Measurements from ENCODE around the gene WEE2.
"Not testable (repeated sequence)": the region's sequence is repeated elsewhere in the genome, so short reads cannot be mapped to it uniquely, and the experiment has no call there.

WEE2 gene

GRCh38 chr7:141708351-141708750 lies at the start of gene WEE2:
Gene WEE2, plus strand, starts transcription at chr7:141708353. Its CDS starts 406 bp downstream, at chr7:141708759.
- no peak for DNase-seq

DNA sequence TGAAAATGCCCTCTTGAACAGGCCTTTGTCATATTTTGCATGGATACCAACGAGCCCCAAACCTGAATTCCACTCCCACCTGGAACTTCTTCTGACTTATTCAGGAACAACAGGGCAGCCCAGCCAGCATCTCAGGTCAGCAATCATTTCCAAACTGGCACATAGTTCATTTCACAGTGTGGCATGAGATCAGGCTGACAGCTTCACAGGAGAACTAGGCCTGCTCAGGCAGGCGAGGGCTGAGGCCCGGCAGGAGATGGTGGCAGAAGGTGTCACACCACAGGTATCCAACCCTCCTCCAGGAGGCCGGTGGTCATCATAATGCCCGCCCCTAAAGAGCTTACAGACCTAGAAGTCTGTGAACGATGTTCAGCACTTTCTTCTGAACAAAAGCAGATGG lies 48.7 kb upstream of the WEE2 start:
- DNase-seq: no peak

GRCh38 chr7:141660259-141660658 lies 47.9 kb upstream of the WEE2 start:
- no peak for DNase-seq

GRCh38 chr7:141663081-141663849 lies 44.9 kb upstream of the WEE2 start:
- no peak for DNase-seq

DNA sequence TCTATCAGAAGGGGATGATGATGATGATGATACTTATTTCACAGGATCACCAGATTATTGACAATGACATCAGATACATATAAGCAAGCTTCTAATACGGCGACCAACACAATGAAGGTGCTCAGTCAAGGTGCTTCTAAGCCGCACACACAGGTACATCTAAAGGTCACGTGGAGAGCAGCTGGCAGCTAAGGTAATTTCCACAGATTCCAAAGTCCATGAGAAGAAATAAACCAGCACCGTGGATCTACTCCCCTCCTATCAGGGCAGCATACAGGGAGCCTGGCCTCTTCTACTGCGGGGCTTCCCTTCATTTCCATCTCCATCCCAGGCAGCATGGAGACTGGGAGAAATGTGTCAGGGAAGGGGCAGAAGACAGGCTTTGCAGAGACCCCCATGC lies 43.7 kb upstream of the WEE2 start:
- DNase-seq: no peak

- DNase-seq: no peak
Measured at GRCh38 chr7:141665208-141666035, 42.7 kb upstream of the WEE2 start.

DNA sequence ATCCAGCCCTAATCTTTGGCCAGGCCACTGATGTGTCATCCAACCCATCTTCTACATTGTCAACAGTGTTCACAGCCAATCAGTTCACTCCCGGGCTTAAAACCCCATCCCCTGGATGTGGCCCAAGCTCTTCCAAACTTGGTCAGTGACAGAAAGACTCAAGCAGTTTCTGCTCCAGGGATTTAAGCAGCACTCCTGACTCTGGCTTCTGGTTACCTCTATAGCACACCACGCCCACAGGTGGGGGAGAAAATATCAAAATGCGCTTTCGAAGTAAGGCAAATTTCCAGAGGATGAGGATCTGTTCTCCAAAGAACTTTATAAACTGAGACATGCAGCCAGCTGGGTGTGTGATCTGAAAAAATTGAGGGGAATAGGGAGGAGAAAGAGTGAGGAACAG lies 42.1 kb upstream of the WEE2 start:
- DNase-seq: no peak

- DNase-seq: no peak
Measured at GRCh38 chr7:141668853-141669252, 39.3 kb upstream of the WEE2 start.

DNA sequence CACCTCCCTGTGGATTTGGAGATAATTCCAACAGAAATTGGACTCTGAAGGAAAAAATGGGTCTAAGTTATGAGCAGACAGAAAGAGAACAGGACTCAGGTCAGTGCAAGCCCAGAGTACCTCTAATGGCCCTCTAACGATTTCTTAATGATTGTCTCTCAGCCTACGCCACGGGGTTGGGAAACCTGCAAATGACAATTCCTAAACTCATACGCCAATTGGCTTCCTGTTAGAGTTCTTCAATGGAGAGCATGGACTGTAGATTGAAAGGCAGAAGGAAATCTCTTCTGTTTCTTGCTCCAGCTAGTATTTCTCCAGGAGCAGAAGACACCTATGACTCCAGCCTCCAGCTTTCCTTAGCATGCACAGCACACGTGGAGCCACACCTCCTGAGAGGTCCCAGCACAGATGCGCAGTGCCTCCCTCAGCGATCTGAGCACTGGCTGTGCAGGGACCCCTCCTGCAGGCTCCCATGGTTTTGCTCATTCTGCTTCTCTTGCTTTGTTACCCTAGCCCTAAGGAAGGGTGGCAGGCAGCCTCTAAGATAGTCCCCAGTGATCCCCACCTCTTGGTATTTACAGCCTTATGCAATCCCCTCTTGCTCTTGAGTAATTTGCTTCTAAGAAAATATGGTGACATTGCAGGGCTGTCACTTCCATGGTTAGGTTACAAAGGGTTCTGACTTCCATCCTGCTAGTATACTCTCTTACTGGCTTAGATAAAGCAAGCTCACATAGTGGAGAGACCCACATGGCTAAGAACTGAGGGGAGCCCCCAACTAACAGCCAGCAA lies 36.3 kb upstream of the WEE2 start:
- DNase-seq: no peak

- DNase-seq: no peak
Measured at GRCh38 chr7:141673346-141673745, 34.8 kb upstream of the WEE2 start.

- no peak for DNase-seq
Measured at GRCh38 chr7:141674171-141674671, 33.9 kb upstream of the WEE2 start.

DNA sequence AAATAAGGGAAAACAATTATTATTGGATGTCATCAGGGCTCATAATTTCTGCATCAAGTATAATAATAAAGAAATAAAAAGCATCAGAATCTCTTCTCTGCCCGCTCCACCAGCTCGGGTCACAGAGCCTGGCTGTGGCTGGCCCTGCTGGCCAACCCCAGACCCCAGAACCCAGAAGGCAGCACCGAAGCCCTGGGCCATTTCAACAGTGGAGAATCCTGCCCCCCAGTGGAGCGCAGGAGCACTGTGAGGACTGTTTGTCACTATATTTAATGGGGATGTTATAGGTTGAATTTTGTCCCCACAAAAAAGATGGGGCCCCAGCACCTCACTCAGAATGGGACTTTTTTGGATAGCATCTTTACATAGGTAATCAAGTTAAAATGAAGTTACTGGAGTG lies 33.5 kb upstream of the WEE2 start:
- no peak for DNase-seq

DNA sequence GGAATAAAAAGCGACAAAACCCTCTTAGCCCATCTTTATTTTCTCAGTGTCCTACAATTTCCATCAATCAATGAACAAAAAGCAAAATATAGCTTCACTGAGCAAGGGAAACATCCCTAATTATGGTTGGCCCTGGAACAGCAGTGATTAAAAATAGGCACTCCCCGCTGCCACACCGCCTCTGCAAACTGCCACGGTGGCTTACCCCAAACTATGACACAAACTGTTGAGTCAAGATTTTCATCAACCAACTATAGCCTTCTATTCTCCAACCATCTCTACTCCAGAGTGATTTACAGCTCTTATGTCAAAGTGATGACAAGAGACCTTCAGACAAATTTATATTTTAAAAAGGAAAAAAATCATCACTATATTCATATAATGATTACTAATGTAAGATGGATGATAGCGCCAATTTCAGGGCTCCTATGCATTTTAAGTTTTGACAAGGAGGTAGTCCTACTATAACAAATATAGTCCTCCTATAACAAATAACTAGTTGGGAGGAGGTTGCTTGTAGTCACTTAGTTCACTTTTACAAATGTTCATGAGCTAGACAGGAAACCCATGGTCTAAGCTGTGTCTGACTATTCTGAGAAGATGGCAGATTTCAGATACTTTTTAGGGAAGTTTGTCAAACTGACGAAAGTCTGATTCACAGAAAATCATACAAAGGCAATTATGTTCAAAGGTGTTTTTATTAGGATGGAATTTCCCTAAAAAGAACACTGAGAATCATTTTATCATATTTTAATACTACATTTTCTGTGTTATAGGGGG lies 32.5 kb upstream of the WEE2 start:
- DNase-seq: no peak

- no peak for DNase-seq
Measured at GRCh38 chr7:141676618-141677017, 31.5 kb upstream of the WEE2 start.

- DNase-seq: no peak
Measured at GRCh38 chr7:141679014-141679413, 29.1 kb upstream of the WEE2 start.

GRCh38 chr7:141685285-141686023 lies 22.7 kb upstream of the WEE2 start:
- no peak for DNase-seq

GRCh38 chr7:141686074-141686473 lies 22.1 kb upstream of the WEE2 start:
- no peak for DNase-seq

DNA sequence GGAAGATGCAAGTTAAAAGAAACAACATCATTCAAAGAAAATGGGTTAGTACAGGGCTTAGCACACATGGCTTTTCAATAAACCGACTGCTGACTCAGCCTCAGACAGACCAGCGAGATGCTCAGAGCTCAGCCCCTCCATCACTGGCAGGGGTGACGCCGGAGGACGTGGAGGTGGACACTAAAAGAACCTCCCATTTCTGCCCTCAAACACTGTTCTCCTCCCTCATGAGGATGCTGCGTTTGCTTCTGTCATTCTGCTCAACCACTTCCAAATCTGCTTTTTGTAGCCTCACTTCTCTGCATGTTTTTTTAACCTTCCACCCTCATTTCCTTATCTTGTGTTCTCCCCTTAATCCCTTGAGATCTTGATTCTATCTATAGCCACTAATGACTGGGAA lies 21.5 kb upstream of the WEE2 start:
- no peak for DNase-seq

DNA sequence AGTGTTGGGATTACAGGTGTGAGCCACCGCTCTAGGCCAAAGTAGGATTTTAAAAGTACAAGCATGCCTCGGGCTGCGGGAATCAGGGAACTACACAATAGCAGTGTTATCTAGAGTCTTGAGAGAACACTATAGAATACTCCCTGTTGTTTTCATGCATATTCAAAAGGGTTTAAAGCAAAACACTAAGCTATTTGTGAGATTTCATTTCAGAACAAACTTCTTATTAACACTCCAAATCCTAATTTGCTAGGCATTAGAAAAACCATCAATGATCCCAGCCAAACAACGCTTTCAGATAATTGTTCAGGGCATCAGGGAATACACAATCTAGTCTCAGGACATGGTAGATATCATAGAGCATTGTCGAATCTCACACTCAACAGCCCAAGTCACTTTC lies 20.1 kb upstream of the WEE2 start:
- DNase-seq: no peak

DNA sequence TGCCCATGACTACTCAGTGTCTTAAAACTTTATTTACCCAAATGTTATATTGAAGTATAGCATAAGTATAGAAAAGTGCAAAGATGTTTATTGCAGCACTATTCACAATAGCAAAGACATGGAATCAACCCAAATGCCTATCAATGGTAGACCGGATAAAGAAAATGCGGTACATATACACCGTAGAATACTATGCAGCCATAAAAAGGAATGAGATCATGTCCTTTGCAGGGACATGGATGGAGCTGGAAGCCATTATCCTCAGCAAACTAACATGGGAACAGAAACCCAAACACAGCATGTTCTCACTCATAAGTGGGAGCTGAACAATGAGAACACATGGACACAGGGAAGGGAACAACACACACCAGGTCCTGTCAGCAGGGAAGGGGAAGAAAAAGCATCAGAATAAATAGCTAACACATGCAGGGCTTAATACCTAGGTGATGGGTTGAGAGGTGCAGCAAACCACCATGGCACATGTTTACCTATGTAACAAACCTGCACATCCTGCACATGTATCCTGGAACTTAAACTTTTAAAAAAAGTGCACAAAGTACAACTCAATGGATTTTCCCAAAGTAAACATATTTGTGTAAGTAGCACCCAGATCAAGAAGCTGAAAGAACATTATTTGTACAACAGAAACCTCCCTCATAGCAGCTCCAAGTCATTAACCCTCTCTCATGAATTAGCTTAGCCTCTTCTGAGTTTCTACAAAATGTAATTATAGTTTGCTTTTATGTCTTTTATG lies 18.9 kb upstream of the WEE2 start:
- not testable (repeated sequence) for DNase-seq

DNA sequence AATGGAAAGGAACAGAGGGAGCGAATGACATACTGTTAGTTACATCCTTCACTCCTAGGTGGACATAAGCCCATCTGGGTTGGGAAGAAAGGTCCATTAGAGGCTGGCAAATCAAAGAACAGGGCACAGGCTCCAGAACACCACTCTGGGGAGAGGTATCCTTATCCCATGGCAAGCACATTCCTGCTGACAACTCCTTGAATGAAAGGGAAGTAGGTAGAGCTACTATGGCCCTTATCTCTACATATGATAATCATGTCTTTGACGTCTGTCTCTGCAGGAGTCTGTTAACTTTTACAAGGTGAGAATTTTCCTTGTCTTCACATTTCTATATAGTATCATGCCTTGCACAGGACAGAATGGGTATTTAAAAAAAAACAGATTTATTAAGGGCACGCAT lies 16.6 kb upstream of the WEE2 start:
- DNase-seq: no peak
